ENCODE results near the gene NTMT2.
"Not testable (repeated sequence)": the region's sequence is repeated elsewhere in the genome, so short reads cannot be mapped to it uniquely, and the experiment has no call there.

Gene NTMT2

GRCh38 chr1:170162459-170163246, 16.9 kb downstream of the NTMT2 start:
- DNase-seq: no peak

DNA sequence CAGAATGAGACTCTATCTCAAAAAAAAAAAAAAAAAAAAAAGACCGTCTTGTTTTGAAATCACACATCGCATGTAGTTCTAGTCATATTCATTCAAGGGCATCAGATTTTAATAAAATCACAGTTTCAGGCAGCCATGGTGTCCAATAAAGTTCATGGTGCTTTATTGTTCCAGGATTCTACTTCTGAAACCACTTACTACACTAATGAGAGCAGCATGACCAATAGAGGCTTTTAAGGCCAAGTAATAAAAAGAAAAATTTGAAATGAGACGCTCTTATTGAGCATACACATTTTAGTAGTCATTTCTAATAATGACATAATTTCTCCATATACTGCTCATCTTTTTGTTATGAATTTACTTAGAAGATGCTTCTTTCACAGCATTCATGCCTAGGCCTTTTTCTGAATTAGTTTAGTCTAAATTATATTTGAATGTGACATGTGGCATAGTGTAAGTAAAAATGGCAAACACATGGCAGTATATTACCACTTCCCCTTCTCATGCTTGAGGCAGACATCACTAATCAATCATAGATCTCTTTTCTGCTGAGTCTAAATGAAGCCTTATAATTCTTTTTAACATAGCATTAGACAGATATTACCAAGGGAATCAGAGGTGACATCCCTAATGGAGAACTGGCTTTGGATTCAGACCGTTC, 18.5 kb downstream of the NTMT2 start:
- DNase-seq: no peak

GRCh38 chr1:170166518-170167180, 20.9 kb downstream of the NTMT2 start:
- DNase-seq: no peak

GRCh38 chr1:170168265-170168664, 22.5 kb downstream of the NTMT2 start:
- DNase-seq: no peak

- not testable (repeated sequence) for DNase-seq
Measured at GRCh38 chr1:170170513-170170912, 24.8 kb downstream of the NTMT2 start.

- no peak for DNase-seq
Measured at GRCh38 chr1:170174395-170174794, 28.6 kb downstream of the NTMT2 start.

GRCh38 chr1:170175041-170175440, 29.3 kb downstream of the NTMT2 start:
- no peak for DNase-seq

DNA sequence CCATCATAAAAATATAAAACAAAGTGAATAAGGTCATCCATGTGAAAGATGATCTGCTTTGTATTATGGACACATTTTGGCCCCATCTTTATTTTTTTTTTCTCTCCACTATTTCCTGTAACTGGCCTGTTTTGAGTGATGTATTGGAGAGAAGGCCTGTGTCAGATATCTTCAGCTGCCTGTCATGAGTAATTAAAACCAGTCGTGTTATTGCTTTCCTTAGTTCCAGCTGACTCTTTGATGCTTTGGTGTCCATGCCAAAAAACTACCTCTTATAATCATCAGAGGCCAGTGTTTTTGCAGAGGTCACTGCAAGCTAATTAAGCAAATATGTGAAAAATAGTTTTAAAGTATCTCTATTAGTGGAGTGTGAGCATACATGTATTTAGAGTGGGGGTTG, 29.7 kb downstream of the NTMT2 start:
- no peak for DNase-seq

- no peak for DNase-seq
Measured at GRCh38 chr1:170176772-170177171, 31.0 kb downstream of the NTMT2 start.

- DNase-seq: no peak
Measured at GRCh38 chr1:170182442-170182841, 36.7 kb downstream of the NTMT2 start.

- no peak for DNase-seq
Measured at GRCh38 chr1:170192546-170192945, 46.8 kb downstream of the NTMT2 start.

DNA sequence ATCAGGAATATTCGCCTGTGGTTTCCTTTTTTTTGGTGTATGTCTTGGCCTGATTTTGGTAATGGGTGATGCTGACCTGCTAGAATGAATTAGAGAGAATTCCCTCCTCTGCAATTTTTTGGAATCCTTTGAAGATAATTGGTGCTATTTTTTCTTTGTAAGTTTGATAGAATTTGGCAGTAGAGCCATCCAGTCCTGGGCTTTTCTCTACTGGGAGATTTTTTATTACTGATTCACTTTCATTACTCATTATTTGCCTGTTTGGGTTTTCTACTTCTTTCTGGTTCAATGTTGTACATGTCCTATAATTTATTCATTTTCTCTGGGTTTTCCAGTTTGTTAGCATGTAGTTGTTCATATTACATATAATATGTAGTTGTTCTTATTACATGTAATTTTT, 48.7 kb downstream of the NTMT2 start:
- DNase-seq: no peak

DNA sequence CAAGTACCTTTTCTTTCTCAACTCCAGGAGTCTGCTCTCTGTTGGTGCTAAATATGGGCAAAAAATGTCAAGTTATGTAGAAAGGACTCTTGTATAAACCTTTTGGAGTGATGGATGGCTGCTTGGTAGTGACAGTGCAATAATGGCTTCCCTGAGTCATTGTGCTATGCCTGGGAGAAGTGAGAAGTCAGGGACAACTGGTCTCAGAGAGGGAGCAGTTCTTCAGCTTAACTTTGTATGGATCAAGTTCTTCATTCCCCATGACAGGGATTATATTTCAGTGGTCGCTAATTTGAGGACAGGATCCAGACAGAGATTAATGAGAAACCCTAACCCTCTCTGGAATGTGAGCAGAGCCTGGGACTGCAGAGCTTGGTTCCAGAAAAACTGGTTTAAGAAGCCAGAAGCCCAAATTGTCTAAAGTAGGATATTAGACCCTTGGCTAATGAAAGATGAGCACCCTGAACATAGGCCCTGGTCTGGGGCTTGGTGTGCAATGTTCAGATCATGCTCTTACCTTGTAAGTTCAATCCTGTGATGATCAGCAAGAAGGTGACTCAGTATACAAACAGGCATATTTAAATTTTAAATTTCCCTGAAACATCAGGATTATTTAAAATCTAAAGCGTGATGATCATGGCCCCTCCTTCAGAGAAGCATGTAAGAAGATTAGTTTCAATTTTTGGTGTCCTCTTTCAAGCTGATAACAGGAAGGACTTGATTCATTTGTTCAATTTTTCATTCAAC, 50.9 kb downstream of the NTMT2 start:
- no peak for DNase-seq

- no peak for DNase-seq
Measured at GRCh38 chr1:170198090-170198489, 52.3 kb downstream of the NTMT2 start.

DNA sequence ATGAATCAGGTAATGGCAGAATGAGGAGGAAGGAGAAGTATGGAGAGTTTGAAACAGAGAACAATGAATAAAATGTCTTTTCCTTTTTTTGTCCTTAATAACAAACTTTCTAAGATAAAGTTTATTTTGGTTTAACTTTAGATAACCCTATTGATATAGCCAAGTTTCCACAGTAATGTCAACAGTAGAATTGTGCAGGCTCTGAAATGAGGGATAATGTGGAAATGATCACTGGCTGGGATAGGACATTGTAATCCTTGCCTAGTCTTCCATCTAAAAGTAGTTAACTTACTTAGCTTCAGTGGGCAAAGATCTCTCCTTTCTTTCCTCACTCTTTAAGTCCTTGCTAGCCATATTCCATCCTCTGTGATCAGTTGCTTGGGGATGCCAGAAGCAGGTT, 52.8 kb downstream of the NTMT2 start:
- DNase-seq: no peak

DNA sequence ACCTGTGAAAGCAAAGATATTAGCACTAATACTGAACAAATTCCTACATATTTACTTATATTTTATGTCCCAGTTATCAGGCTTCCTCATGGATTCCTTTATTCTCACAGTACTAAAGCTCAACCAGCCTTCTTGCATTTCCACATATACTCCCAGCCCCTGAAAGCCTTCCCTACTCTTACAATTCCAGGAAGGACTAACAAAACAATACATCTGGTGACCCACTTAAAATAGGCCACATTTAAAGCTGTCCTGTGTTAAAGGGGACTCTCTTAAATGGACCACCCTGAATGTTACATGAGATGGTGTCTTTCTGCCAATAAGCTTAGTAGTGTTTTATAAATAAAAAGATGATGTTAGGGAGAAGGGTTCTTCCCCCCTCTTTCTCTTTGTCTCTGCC, 54.4 kb downstream of the NTMT2 start:
- no peak for DNase-seq

DNA sequence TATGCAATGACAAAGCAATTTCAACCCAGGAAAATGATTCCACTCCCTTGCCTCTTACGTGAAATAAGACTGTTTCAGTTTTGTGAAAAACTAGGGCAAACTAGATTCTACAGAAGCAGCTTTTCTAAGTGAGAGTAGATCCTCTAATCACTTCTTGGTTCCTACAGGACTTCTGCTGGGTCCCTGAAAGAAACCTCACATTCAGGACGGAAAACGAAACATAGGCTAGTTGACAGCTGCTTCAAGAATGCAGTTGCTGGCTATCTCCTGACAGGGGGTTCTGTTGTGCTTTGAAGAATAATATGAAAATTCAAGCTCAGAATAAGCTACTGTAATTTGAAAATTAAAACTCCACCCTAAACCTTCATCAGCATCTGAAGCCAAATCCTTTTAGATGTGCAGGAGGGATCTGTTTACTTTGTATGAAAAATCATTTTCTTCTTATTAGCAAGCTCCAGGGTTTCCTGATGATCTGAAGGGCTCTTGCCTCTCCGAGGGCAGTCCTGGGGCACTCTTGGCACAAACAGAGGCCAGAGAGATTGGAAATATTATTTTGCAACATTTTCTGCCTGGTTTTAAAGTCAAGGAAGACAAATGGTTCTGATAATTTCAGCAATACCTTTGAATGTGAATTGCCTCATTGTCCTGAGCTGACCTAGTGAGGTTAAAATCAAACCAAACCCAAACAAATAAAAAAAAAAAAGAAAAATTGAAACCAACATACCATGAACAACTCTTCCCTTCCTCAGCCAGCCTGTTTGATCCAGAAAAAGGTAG, 55.0 kb downstream of the NTMT2 start:
- no peak for DNase-seq

DNA sequence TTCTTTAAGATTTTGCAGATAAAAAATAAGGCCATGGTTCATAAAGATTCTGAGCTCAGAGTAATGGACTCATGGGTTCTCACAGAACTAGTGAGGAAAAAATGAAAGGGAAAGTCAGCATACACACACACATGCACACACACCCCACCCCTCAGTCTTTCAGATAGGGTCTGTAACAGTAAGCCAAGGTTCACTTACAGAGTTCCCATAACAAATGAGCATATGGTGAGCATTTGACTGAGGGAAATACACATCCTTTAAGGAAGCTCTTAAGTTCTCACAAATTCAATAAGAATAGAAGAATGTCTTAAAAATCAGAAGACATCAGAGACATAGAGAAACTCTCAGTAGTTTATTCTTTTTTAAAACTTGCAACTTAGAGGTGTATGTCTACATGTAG, 57.9 kb downstream of the NTMT2 start:
- DNase-seq: no peak

DNA sequence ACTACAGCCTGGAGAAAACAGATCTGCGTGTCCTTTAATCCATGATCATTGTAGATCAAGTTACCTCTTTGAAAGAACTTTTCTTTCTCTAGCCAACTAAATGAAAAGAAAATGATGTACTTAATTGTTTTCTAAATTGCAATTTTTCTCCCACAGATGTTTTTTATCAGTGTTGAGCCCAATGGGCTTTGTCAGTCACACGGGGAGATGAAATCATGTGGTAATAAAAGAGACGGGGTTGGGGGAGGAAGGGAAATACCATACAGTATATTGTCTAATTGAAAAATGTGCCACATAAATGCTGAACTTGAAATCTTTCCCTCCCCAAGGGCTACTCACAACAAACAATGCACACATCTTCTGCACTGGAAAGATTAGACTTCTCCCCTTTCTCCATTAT, 58.4 kb downstream of the NTMT2 start:
- DNase-seq: no peak

DNA sequence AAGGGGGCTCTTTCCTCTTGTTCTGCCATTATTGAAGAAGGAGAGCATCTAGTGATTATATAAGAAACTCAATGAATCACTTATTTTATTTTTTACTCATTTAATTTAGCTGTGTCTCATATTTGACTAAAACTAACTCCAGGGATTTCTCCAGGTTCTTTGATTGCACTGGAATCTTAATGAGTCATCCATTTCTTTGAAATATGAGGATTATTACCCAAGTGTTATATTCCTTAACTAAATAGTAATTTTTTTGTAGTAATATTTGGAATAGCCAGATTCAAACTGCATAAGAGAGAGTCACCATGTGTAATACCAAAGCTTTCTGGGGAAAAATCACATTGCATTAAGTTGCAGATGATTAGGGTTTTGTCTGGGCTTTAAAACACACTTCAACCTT, 59.5 kb downstream of the NTMT2 start:
- no peak for DNase-seq

DNA sequence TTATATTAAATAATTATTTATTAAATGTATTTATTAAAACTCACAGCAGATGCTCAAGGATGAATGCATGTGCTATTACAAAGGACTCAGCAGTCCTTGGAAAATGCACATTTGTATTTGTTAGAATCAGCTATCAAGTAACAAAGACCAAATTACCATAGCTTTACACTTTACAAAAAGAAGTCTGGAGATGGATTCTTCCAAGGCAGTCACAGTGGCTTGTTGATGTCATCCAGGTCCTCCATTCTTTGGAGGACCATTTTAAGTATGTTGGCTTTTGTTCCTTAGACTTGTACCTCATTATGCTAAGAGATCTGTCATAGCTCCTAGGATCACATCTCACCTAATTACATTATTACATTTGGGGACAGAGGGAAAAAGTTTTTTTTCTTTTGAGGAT, 63.4 kb downstream of the NTMT2 start:
- DNase-seq: no peak

DNA sequence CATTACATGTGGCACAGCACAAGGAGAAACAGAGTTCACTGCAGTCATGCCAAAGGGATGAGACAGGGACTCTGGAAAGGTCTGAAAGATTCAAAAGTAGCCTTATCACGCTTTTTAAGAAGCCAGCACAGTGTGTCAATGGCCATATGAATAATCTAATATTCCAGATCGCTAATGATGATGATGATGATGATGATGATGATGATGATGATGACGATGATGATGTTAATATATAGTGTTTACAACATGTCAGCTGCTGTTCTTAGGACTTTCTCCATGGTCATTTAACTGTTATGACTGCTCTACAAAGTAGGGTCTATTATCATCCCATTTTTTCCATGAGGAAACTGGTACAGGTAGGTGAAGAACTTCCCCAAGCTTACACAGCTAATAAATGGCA, 64.4 kb downstream of the NTMT2 start:
- DNase-seq: no peak

DNA sequence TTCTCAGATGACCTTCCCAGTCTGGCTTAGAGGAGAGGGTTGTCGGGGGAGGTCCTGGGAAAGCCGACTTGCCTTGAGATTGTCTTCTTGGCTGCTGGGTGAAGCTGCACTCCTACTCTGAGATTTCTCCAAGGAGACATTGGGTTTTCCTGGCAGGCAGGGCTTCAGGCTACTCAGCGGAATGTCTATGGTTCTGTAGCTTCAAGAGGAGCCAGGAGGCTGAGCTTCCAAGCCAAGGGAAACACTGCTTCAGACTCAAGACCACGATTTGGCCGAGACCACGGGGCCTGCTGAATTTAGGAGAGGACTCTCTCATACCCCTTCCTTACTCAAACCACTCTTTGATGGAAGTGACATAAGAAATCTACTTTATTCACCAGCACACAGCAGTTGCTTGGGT, 67.8 kb downstream of the NTMT2 start:
- DNase-seq: no peak
